Colonic mucosa (tissue), 4 donors: ENCODE results near the gene GPC6. TPM values are rescaled to one million over a fixed set of nuclear protein-coding genes. Genes with fewer than 3 reads are reported as not detected.

Experiments used
- DNase-seq: peaks from one replicate; pipeline ENCODE4 v3.0.0-alpha.2; 2020
- H3K27ac ChIP-seq: fragments of 200-600 bp; one replicate; pipeline ENCODE4 v1.8.0; 2021
- H3K27me3 ChIP-seq: fragments of 200-600 bp; one replicate; pipeline ENCODE4 v1.8.0; 2021
- H3K36me3 ChIP-seq: fragments of 200-600 bp; one replicate; pipeline ENCODE4 v1.8.0; 2021
- H3K4me1 ChIP-seq: fragments of 200-600 bp; one replicate; pipeline ENCODE4 v1.8.0; 2021; ENCODE audit warnings: mild to moderate bottlenecking
- H3K4me3 ChIP-seq: fragments of 200-600 bp; one replicate; pipeline ENCODE4 v1.8.0; 2021
- H3K9ac ChIP-seq, 2 donors: one replicate each; pipeline ENCODE4 v1.7.0; 2013; ENCODE audit warnings: control low read depth in 2 of 2, low read depth in 2 of 2, low read length in 2 of 2
- H3K9me3 ChIP-seq: fragments of 200-600 bp; one replicate; pipeline ENCODE4 v1.8.0; 2021
- intact Hi-C: fragments of 100-400 bp; cut with DNase I; formaldehyde crosslinking; loops from one replicate; pipeline ENCODE4 v1.14.1; 2022
- total RNA-seq, 2 donors: library from RNA; stranded (reverse); fragmentation: NEBNext Ultra II Directional in 1 of 2; extraction: Animal tissue kit (Norgen Biotek cat#: 25700) in 1 of 2; gene quantifications; one replicate each; pipeline ENCODE4 v1.2.1, GENCODE V29; 2021
- TF ChIP-seq, protein P1 (sequence below): fragments of 200-600 bp; IDR thresholded peaks from one replicate; pipeline ENCODE4 v1.8.0; 2022; ENCODE audit warnings: antibody characterized with exemption, mild to moderate bottlenecking
- donor health status: healthy.
- donor health status: DM: no; HTN: no; CAD: no.
- donor health status: DM: no; HTN: no; CAD: no.

The GPC6 gene
- total RNA-seq, 2 donors from 2014 or later: 2.3 to 4.0 TPM

DNA sequence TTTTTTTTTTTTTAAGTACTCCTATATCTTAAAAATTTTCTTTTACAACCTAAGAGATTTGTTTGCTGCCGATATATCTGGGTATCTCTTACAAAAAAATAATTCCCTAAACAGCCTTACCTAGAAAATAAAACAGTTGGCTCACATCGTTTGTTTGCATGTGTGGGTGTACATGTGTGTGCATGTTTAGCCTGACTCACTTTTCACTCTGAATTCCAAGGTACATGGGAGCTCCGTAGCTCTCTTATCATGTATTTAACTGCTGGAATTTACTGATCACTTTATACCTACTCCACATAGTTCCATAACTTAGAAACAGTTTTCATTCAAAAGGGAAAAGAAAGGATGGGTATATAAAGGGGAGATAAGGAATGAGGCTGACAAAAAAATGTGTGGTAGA is 616.5 kb downstream of the GPC6 start:
- TF ChIP-seq, protein P1, sequence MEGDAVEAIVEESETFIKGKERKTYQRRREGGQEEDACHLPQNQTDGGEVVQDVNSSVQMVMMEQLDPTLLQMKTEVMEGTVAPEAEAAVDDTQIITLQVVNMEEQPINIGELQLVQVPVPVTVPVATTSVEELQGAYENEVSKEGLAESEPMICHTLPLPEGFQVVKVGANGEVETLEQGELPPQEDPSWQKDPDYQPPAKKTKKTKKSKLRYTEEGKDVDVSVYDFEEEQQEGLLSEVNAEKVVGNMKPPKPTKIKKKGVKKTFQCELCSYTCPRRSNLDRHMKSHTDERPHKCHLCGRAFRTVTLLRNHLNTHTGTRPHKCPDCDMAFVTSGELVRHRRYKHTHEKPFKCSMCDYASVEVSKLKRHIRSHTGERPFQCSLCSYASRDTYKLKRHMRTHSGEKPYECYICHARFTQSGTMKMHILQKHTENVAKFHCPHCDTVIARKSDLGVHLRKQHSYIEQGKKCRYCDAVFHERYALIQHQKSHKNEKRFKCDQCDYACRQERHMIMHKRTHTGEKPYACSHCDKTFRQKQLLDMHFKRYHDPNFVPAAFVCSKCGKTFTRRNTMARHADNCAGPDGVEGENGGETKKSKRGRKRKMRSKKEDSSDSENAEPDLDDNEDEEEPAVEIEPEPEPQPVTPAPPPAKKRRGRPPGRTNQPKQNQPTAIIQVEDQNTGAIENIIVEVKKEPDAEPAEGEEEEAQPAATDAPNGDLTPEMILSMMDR: no peak
- H3K4me1 ChIP-seq: no peaks in the 10 kb centered on the region
- no peak overlapping the region for H3K27ac ChIP-seq
- DNase-seq: no peak
- H3K27me3 ChIP-seq: no peaks in the 10 kb centered on the region
- no peaks in the 10 kb centered on the region for H3K9me3 ChIP-seq
- H3K4me3 ChIP-seq: no peak overlapping the region
- H3K9ac ChIP-seq: no peak overlapping the region
- no peaks in the 10 kb centered on the region for H3K36me3 ChIP-seq
- intact Hi-C loops: no loop called here

DNA sequence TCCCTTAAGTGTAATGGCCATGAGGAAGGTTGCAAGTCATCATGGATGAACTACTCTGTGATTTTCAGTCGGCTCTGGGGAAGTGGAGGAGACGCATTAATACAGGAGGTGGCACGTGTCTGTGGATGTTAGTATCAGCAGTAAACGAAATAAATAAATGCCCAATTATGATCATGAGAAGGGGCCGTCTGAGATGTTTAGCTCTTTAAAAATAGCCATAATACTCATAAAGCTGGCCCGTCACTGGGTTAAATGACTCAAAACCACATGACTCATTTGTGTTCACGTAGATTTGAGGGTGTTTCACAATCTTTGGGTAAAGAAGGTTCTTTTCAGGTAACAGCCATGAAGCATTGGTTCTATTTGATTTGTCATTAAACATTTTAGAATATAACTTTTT is 620.6 kb downstream of the GPC6 start:
- no peaks in the 10 kb centered on the region for H3K36me3 ChIP-seq
- no peaks in the 10 kb centered on the region for H3K9me3 ChIP-seq
- intact Hi-C loops: no loop called here
- TF ChIP-seq, protein P1: no peak
- H3K4me3 ChIP-seq: no peak overlapping the region
- DNase-seq: no peak
- no peaks in the 10 kb centered on the region for H3K4me1 ChIP-seq
- no peak overlapping the region for H3K27ac ChIP-seq
- no peaks in the 10 kb centered on the region for H3K27me3 ChIP-seq
- H3K9ac ChIP-seq: no peak overlapping the region

DNA sequence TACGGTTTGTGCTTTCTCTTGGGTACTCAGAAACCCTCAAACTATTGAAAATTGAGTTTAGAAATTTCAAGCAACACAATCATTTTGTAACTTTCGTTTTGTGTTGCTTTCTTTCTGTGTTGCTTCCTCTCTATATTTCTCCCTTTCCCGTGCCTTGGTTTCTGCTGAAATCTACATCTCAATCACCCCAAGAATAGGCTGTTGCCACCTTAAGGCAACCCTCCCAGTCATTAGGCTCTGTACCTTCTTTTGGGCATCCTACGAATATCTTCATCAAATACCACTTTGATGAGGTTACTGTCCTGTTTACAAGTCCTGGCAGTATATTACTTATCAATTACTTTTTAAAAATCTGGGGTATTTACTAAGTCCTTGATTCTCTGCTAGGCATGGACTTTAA is 621.6 kb downstream of the GPC6 start:
- Histone ChIP-seq H3K9me3 (no peaks in the 10 kb centered on the region), H3K4me1 (no peaks in the 10 kb centered on the region), H3K27me3 (no peaks in the 10 kb centered on the region), H3K36me3 (no peaks in the 10 kb centered on the region), H3K4me3 (no peak overlapping the region), H3K9ac (no peak overlapping the region), H3K27ac (no peak overlapping the region)
- TF ChIP-seq, protein P1: no peak
- DNase-seq: no peak
- intact Hi-C loops: no loop called here

DNA sequence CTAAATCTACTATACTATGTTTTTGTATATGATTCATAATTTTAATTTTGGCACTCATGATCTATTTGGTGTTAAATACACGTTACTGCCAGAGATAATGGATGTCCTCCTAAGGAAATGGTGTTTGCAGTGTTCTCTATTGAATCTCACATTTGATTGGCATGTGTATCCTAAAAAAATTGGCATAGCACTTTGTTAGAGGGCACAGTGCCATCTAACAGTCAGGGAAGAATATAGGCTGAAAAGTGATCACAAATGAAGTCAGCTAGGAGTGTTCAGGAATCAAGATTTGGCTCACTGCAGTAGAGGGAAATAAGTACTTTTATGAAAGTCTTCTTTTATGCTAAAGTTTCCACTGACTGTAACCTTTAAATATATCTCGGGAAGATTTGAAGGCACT is 624.6 kb downstream of the GPC6 start:
- no peak for DNase-seq
- H3K36me3 ChIP-seq: no peaks in the 10 kb centered on the region
- TF ChIP-seq, protein P1: no peak
- H3K4me3 ChIP-seq: no peak overlapping the region
- H3K27me3 ChIP-seq: no peaks in the 10 kb centered on the region
- H3K27ac ChIP-seq: no peak overlapping the region
- H3K4me1 ChIP-seq: no peaks in the 10 kb centered on the region
- H3K9ac ChIP-seq: no peak overlapping the region
- H3K9me3 ChIP-seq: no peaks in the 10 kb centered on the region
- intact Hi-C loops: no loop called here

DNA sequence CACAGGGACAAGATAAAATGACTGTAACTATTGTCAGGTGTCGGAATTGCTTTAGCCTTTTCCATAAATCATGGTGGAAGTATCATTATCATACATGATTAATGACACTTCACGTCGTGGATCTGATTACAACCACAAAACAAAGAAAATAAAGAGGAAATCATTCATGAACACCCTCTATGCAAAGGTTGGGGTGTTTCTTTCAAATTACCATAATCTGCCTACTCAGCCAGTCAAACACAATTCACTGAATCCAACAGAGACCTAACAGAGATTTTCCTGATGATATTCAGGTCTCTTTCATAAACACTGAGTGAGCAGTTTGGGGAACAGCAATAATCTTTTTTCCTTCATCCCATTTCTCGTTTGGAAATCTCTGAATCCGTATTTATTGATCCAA is 627.3 kb downstream of the GPC6 start:
- TF ChIP-seq, protein P1: no peak
- H3K4me1 ChIP-seq: no peaks in the 10 kb centered on the region
- H3K9ac ChIP-seq: no peak overlapping the region
- H3K27ac ChIP-seq: no peak overlapping the region
- H3K27me3 ChIP-seq: no peaks in the 10 kb centered on the region
- DNase-seq: no peak
- intact Hi-C loops: no loop called here
- H3K9me3 ChIP-seq: no peaks in the 10 kb centered on the region
- no peaks in the 10 kb centered on the region for H3K36me3 ChIP-seq
- H3K4me3 ChIP-seq: no peak overlapping the region

DNA sequence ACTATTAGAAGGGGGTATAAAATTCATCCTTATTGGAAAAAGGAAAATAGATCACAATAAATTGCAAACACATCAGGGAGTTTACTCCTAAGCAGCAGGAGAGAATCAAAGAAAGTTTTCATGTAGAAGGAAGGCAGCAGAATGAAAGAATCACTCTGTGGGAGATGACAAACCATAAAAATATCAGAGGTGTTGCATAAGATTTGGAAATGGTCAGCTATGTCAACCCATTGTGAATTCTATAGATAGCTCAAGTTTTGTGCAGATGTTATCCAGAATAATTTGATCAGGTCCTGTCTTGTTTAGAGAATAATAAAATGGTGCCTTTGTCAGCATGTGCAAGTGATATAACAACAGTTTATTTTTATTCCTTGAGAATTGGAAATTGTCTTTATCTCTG is 630.5 kb downstream of the GPC6 start:
- TF ChIP-seq, protein P1: no peak
- Histone ChIP-seq H3K36me3 (no peaks in the 10 kb centered on the region), H3K4me3 (no peak overlapping the region), H3K27me3 (no peaks in the 10 kb centered on the region), H3K4me1 (no peaks in the 10 kb centered on the region), H3K9ac (no peak overlapping the region), H3K9me3 (no peaks in the 10 kb centered on the region), H3K27ac (no peak overlapping the region)
- intact Hi-C loops: no loop called here
- no peak for DNase-seq
